H9 (cell line): Measurements from ENCODE around the gene DNHD1. TPM values are rescaled to one million over a fixed set of nuclear protein-coding genes. Genes with fewer than 3 reads are reported as not detected.

ENCODE experiments used
- DNase-seq: peaks from one replicate; pipeline ENCODE4 v3.0.0-alpha.2; 2017
- H2AFZ ChIP-seq: one replicate; pipeline ENCODE4 v1.6.1; 2013; ENCODE audit warnings: mild to moderate bottlenecking, low read length, control low read depth, moderate library complexity
- H2AK5ac ChIP-seq: 2 replicates; pipeline ENCODE4 v1.6.1; 2013; ENCODE audit warnings: low read length, control low read depth, mixed read lengths; ENCODE audit not compliant: insufficient read length
- H2BK120ac ChIP-seq: one replicate; pipeline ENCODE4 v1.6.1; 2013; ENCODE audit warnings: low read depth, mild to moderate bottlenecking, low read length, control low read depth, inconsistent platforms; ENCODE audit not compliant: poor library complexity, severe bottlenecking
- H2BK12ac ChIP-seq: 2 replicates; pipeline ENCODE4 v1.6.1; 2013; ENCODE audit warnings: low read length, control low read depth, mixed read lengths, low read depth; ENCODE audit not compliant: insufficient read length
- H2BK15ac ChIP-seq: 2 replicates; pipeline ENCODE4 v1.6.1; 2013; ENCODE audit warnings: low read depth, low read length, control low read depth
- H2BK20ac ChIP-seq: one replicate; pipeline ENCODE4 v1.6.1; 2013; ENCODE audit warnings: low read depth, mild to moderate bottlenecking, low read length, control low read depth, inconsistent platforms; ENCODE audit not compliant: poor library complexity, severe bottlenecking
- H2BK5ac ChIP-seq: 2 replicates; pipeline ENCODE4 v1.6.1; 2013; ENCODE audit warnings: low read length, control low read depth, mixed read lengths; ENCODE audit not compliant: insufficient read length
- H3K14ac ChIP-seq: 2 replicates; pipeline ENCODE4 v1.6.1; 2013; ENCODE audit warnings: low read length, control low read depth; ENCODE audit not compliant: insufficient read depth
- H3K18ac ChIP-seq: 2 replicates; pipeline ENCODE4 v1.6.1; 2013; ENCODE audit warnings: low read depth, mild to moderate bottlenecking, mixed read lengths, low read length, control low read depth; ENCODE audit not compliant: insufficient read length
- H3K23ac ChIP-seq: 2 replicates; pipeline ENCODE4 v1.6.1; 2013; ENCODE audit warnings: low read length, control low read depth, mixed read lengths, low read depth; ENCODE audit not compliant: insufficient read length
- H3K23me2 ChIP-seq: 2 replicates; pipeline ENCODE4 v1.6.1; 2013; ENCODE audit warnings: low read depth, mild to moderate bottlenecking, mixed read lengths, low read length, control low read depth; ENCODE audit not compliant: insufficient read length, poor library complexity, severe bottlenecking
- H3K27ac ChIP-seq: 2 replicates; pipeline ENCODE4 v1.5.1; 2013; ENCODE audit warnings: low read length, control low read depth, mixed read lengths, low read depth; ENCODE audit not compliant: insufficient read length
- H3K27me3 ChIP-seq: 2 replicates; pipeline ENCODE4 v1.6.1; 2013; ENCODE audit warnings: low read length, control low read depth, inconsistent platforms; ENCODE audit not compliant: insufficient read depth
- H3K4ac ChIP-seq: 2 replicates; pipeline ENCODE4 v1.6.1; 2013; ENCODE audit warnings: low read depth, mild to moderate bottlenecking, control low read depth, inconsistent platforms, low read length, moderate library complexity
- H3K4me1 ChIP-seq: 2 replicates; pipeline ENCODE4 v1.6.1; 2013; ENCODE audit warnings: low read length, control low read depth, inconsistent platforms; ENCODE audit not compliant: insufficient read depth
- H3K4me2 ChIP-seq: 2 replicates; pipeline ENCODE4 v1.6.1; 2013; ENCODE audit warnings: low read length, control low read depth, mixed read lengths; ENCODE audit not compliant: insufficient read length, insufficient read depth
- H3K56ac ChIP-seq: 2 replicates; pipeline ENCODE4 v1.6.1; 2013; ENCODE audit warnings: low read depth, mild to moderate bottlenecking, mixed read lengths, low read length, control low read depth; ENCODE audit not compliant: insufficient read length
- H3K79me1 ChIP-seq: 2 replicates; pipeline ENCODE4 v1.6.1; 2013; ENCODE audit warnings: low read depth, mild to moderate bottlenecking, moderate library complexity, low read length, control low read depth, inconsistent platforms; ENCODE audit not compliant: insufficient read depth, poor library complexity, severe bottlenecking
- H3K79me2 ChIP-seq: 2 replicates; pipeline ENCODE4 v1.6.1; 2013; ENCODE audit warnings: low read length, control low read depth, inconsistent platforms; ENCODE audit not compliant: insufficient read depth
- H3K9ac ChIP-seq: 2 replicates; pipeline ENCODE4 v1.6.1; 2013; ENCODE audit warnings: low read length, control low read depth, mixed read lengths; ENCODE audit not compliant: insufficient read length; ENCODE audit errors: extremely low read depth
- H3K9me3 ChIP-seq: one replicate; pipeline ENCODE4 v1.6.1; 2013; ENCODE audit warnings: low read depth, low read length, inconsistent platforms; ENCODE audit not compliant: control insufficient read depth
- H3T11ph ChIP-seq: one replicate; pipeline ENCODE4 v1.6.1; 2013; ENCODE audit warnings: mild to moderate bottlenecking, low read length, control low read depth, inconsistent platforms
- H4K20me1 ChIP-seq: one replicate; pipeline ENCODE4 v1.6.1; 2013; ENCODE audit not compliant: control insufficient read depth, insufficient read length, insufficient read depth
- H4K5ac ChIP-seq: 2 replicates; pipeline ENCODE4 v1.6.1; 2013; ENCODE audit warnings: low read depth, mild to moderate bottlenecking, mixed read lengths, low read length, control low read depth; ENCODE audit not compliant: insufficient read length
- H4K8ac ChIP-seq: replicated peaks from 2 replicates; pipeline ENCODE4 v1.6.1; 2013; ENCODE audit warnings: low read length, control low read depth, mixed read lengths, low read depth; ENCODE audit not compliant: insufficient read length
- H4K91ac ChIP-seq: 2 replicates; pipeline ENCODE4 v1.6.1; 2013; ENCODE audit warnings: low read depth, mild to moderate bottlenecking, moderate library complexity, mixed read lengths, low read length, control low read depth; ENCODE audit not compliant: insufficient read length
- H3K27ac Mint-ChIP-seq, 3 experiments: 2 replicates in 2 of 3; 3 replicates in 1 of 3; pipeline ENCODE4 v1.8.0; 2020 to 2021; ENCODE audit warnings: mixed read lengths in 3 of 3, mild to moderate bottlenecking in 1 of 3, moderate library complexity in 1 of 3
- H3K27me3 Mint-ChIP-seq: 2 replicates; pipeline ENCODE4 v1.8.0; 2021; ENCODE audit warnings: low read depth, mild to moderate bottlenecking, moderate library complexity, mixed read lengths
- H3K36me3 Mint-ChIP-seq, 3 experiments: 2 replicates in 2 of 3; 3 replicates in 1 of 3; pipeline ENCODE4 v1.8.0; 2020 to 2021; ENCODE audit warnings: low read depth in 3 of 3, mixed read lengths in 3 of 3; ENCODE audit not compliant: insufficient read depth in 1 of 3
- H3K4me1 Mint-ChIP-seq, 2 experiments: 2 replicates each; pipeline ENCODE4 v1.8.0; 2020; ENCODE audit warnings: mixed read lengths in 2 of 2
- H3K4me3 Mint-ChIP-seq, 2 experiments: 2 replicates in 1 of 2; 3 replicates in 1 of 2; pipeline ENCODE4 v1.8.0; 2020 to 2021; ENCODE audit warnings: mild to moderate bottlenecking in 2 of 2, mixed read lengths in 2 of 2, moderate library complexity in 1 of 2
- H3K9me3 Mint-ChIP-seq, 2 experiments: 2 replicates in 1 of 2; 3 replicates in 1 of 2; pipeline ENCODE4 v1.8.0; 2020; ENCODE audit warnings: mild to moderate bottlenecking in 2 of 2, mixed read lengths in 2 of 2, moderate library complexity in 1 of 2
- CTCF ChIP-seq: fragments of 200-600 bp; sonication (generic); conservative IDR thresholded peaks from 3 replicates; pipeline ENCODE4 v1.8.0; 2021; ENCODE audit warnings: antibody characterized with exemption, mild to moderate bottlenecking
- WGBS: extraction: QIAGEN DNeasy Blood & Tissue Kit; methylation state at CpG from one replicate; pipeline ENCODE4 v1.1.7; 2013; ENCODE audit warnings: missing lambda C conversion rate, low lambda C conversion rate, mixed read lengths; ENCODE audit not compliant: insufficient read length; ENCODE audit errors: extremely low coverage; 5-methylcytosine and 5-hydroxymethylcytosine counted together
- total RNA-seq: library from RNA; stranded (reverse); gene quantifications from 2 replicates; pipeline ENCODE4 v1.2.1, GENCODE V29; 2021

DNHD1 gene
- total RNA-seq, 1 experiment from 2014 or later: 3.5 TPM

- Histone ChIP-seq H2AFZ (no peak overlapping the region), H3K18ac (no peak overlapping the region), H3K27me3 (no peaks in the 10 kb centered on the region), H2BK5ac (no peak overlapping the region), H2BK15ac (no peak overlapping the region), H2BK12ac (no peak overlapping the region), H3K4me1 (peaks cover 4% of the 10 kb centered on the region; the same call in 1 of the 2 replicates), H4K8ac (no peak overlapping the region), H3K9ac (no peak overlapping the region), H3K56ac (no peak overlapping the region), H2BK20ac (no peak overlapping the region), H3T11ph (no peak overlapping the region), H2BK120ac (no peak overlapping the region), H4K20me1 (no peaks in the 10 kb centered on the region), H3K14ac (no peak overlapping the region; the same call in 1 of the 2 replicates), H4K91ac (no peak overlapping the region), H2AK5ac (no peak overlapping the region), H3K4ac (no peak overlapping the region), H3K27ac (no peak overlapping the region), H3K4me2 (no peak overlapping the region), H3K79me1 (no peaks in the 10 kb centered on the region), H4K5ac (no peak overlapping the region), H3K9me3 (no peaks in the 10 kb centered on the region), H3K23ac (no peak overlapping the region), H3K79me2 (no peaks in the 10 kb centered on the region), H3K23me2 (no peaks in the 10 kb centered on the region)
- H3K36me3 Mint-ChIP-seq: no peaks in the 10 kb centered on the region; a peak in 2 of 7 replicates
- H3K9me3 Mint-ChIP-seq: no peaks in the 10 kb centered on the region; a peak in 2 of 5 replicates
- H3K4me3 Mint-ChIP-seq: no peak overlapping the region
- no peaks in the 10 kb centered on the region for H3K27me3 Mint-ChIP-seq
- H3K4me1 Mint-ChIP-seq: peaks cover 8 to 11% of the 10 kb centered on the region in 2 experiments
- no peak; the same call in 2 of the 3 replicates for TF ChIP-seq CTCF
- DNase-seq: peak; percentile 64
- no peak overlapping the region for H3K27ac Mint-ChIP-seq
- WGBS: no CpG with 5 or more reads among the region's 22 CpGs
Measured at GRCh38 chr11:6571434-6572008, 74.4 kb downstream of the DNHD1 start.
